Gastrocnemius medialis (tissue), 4 donors: ENCODE data around the gene VTI1A. TPM values are rescaled to one million over a fixed set of nuclear protein-coding genes. Genes with fewer than 3 reads are reported as not detected.

ENCODE experiments used
- ATAC-seq, 2 donors: fragments of 150-250 bp; one replicate each; pipeline ENCODE4 v1.9.1; 2016
- DNase-seq, 2 donors: peaks; one replicate each; pipeline ENCODE4 v3.0.0-alpha.2; 2019
- H3K27ac ChIP-seq, 4 donors: fragments of 200-600 bp; sonication (generic); 1 replicate in 1 of 4; 2 replicates in 3 of 4; pipeline ENCODE4 v1.5.1; 2016 to 2018; ENCODE audit warnings: mild to moderate bottlenecking in 2 of 4, moderate library complexity in 1 of 4
- H3K27me3 ChIP-seq, 3 donors: fragments of 200-600 bp; sonication (generic) in 2 of 3; 1 replicate in 1 of 3; 2 replicates in 2 of 3; pipeline versions ENCODE4 v1.5.1 to v1.6.0; 2016 to 2019; ENCODE audit warnings: mild to moderate bottlenecking in 1 of 3, moderate library complexity in 1 of 3
- H3K36me3 ChIP-seq, 2 donors: fragments of 200-600 bp; sonication (generic) in 1 of 2; one replicate each; pipeline ENCODE4 v1.5.1; 2017 to 2018
- H3K4me1 ChIP-seq, 2 donors: fragments of 200-600 bp; sonication (generic) in 1 of 2; one replicate each; pipeline ENCODE4 v1.5.1; 2016 to 2017; ENCODE audit warnings: mild to moderate bottlenecking in 2 of 2
- H3K4me3 ChIP-seq, 4 donors: fragments of 200-600 bp; sonication (generic) in 3 of 4; 1 replicate in 1 of 4; 2 replicates in 3 of 4; pipeline ENCODE4 v1.5.1; 2016 to 2019; ENCODE audit warnings: mild to moderate bottlenecking in 2 of 4
- H3K9me3 ChIP-seq, 3 donors: fragments of 200-600 bp; sonication (generic) in 2 of 3; 1 replicate in 1 of 3; 2 replicates in 2 of 3; pipeline ENCODE4 v1.5.1; 2016 to 2019
- CTCF ChIP-seq, 5 experiments: fragments of 450-650 bp in 3 of 5; fragments of 200-600 bp in 2 of 5; sonication (generic) in 2 of 5; IDR thresholded peaks in 4 of 5; conservative IDR thresholded peaks in 1 of 5; 1 replicate in 4 of 5; 2 replicates in 1 of 5; pipeline ENCODE4 v1.5.1; 2016 to 2019; ENCODE audit warnings: antibody characterized with exemption in 5 of 5, mild to moderate bottlenecking in 3 of 5, moderate library complexity in 3 of 5
- POLR2A ChIP-seq, 2 donors: fragments of 450-650 bp; IDR thresholded peaks; one replicate each; pipeline ENCODE4 v1.6.1; 2017; ENCODE audit warnings: antibody characterized with exemption in 2 of 2, mild to moderate bottlenecking in 2 of 2, moderate library complexity in 2 of 2
- in situ Hi-C, 4 donors: fragments of 200-750 bp; cut with MboI; loops; one replicate each; pipeline versions ENCODE4 v1.15.0 to v1.8.0; 2017; ENCODE audit warnings: low sequenced_read_pairs in 4 of 4
- intact Hi-C: fragments of 100-400 bp; cut with DNase I; formaldehyde crosslinking; loops from one replicate; pipeline ENCODE4 v1.15.1; 2023; ENCODE audit warnings: low total_unique reads
- total RNA-seq, 4 donors: library from RNA; depleted of rRNA; stranded (reverse); fragments of >200 nt; gene quantifications; one replicate each; pipeline versions ENCODE4 v1.1.0 to v1.2.3, GENCODE V29; 2016

Gene VTI1A
- total RNA-seq, 4 donors from 2014 or later: 26.5 to 51.2 (median 30.6) TPM

GRCh38 chr10:112502536-112502935, 55.5 kb downstream of the VTI1A start:
- intact Hi-C loops (no loop called here), in situ Hi-C loops (no loop called here)
- Histone ChIP-seq H3K27me3 (no peaks in the 10 kb centered on the region), H3K4me1 (no peaks in the 10 kb centered on the region), H3K9me3 (no peaks in the 10 kb centered on the region), H3K4me3 (no peak overlapping the region), H3K36me3 (no peaks in the 10 kb centered on the region), H3K27ac (no peak overlapping the region)
- DNase-seq: no peak
- ATAC-seq: no peak
- no peak for TF ChIP-seq CTCF (IDR thresholded peaks at IDR 0.05 in 4 of 5, conservative IDR thresholded peaks at IDR 0.05 in 1 of 5)
- TF ChIP-seq POLR2A (IDR thresholded peaks at IDR 0.05): no peak

- Histone ChIP-seq H3K27me3 (no peaks in the 10 kb centered on the region), H3K36me3 (no peaks in the 10 kb centered on the region), H3K27ac (no peak overlapping the region), H3K9me3 (no peaks in the 10 kb centered on the region), H3K4me1 (no peaks in the 10 kb centered on the region), H3K4me3 (no peak overlapping the region)
- DNase-seq (no peak), ATAC-seq (no peak)
- in situ Hi-C loops: no loop called here
- intact Hi-C loops: no loop called here
- no peak for TF ChIP-seq POLR2A (IDR thresholded peaks at IDR 0.05)
- TF ChIP-seq CTCF (IDR thresholded peaks at IDR 0.05 in 4 of 5, conservative IDR thresholded peaks at IDR 0.05 in 1 of 5): no peak
These were observed 56.6 kb downstream of the VTI1A start for GRCh38 chr10:112503643-112504042.

- H3K9me3 ChIP-seq: no peaks in the 10 kb centered on the region
- no peak for ATAC-seq
- in situ Hi-C loops: no loop called here
- no peak overlapping the region for H3K27ac ChIP-seq
- intact Hi-C loops: no loop called here
- no peak for TF ChIP-seq CTCF (IDR thresholded peaks at IDR 0.05 in 4 of 5, conservative IDR thresholded peaks at IDR 0.05 in 1 of 5)
- TF ChIP-seq POLR2A (IDR thresholded peaks at IDR 0.05): no peak
- DNase-seq: no peak
- no peaks in the 10 kb centered on the region for H3K36me3 ChIP-seq
- no peak overlapping the region for H3K4me3 ChIP-seq
- H3K27me3 ChIP-seq: no peaks in the 10 kb centered on the region
- no peaks in the 10 kb centered on the region for H3K4me1 ChIP-seq
These were observed 60.0 kb downstream of the VTI1A start for GRCh38 chr10:112507046-112507445.

GRCh38 chr10:112507988-112508387, 61.0 kb downstream of the VTI1A start:
- intact Hi-C loops (no loop called here), in situ Hi-C loops (no loop called here)
- Histone ChIP-seq H3K27me3 (no peaks in the 10 kb centered on the region), H3K4me1 (no peaks in the 10 kb centered on the region), H3K4me3 (no peak overlapping the region), H3K27ac (no peak overlapping the region), H3K36me3 (no peaks in the 10 kb centered on the region), H3K9me3 (no peaks in the 10 kb centered on the region)
- TF ChIP-seq CTCF (IDR thresholded peaks at IDR 0.05 in 4 of 5, conservative IDR thresholded peaks at IDR 0.05 in 1 of 5) (no peak), POLR2A (IDR thresholded peaks at IDR 0.05) (no peak)
- no peak for DNase-seq
- no peak for ATAC-seq

- no peak overlapping the region for H3K4me3 ChIP-seq
- H3K4me1 ChIP-seq: no peaks in the 10 kb centered on the region
- H3K9me3 ChIP-seq: no peaks in the 10 kb centered on the region
- DNase-seq (no peak), ATAC-seq (no peak)
- in situ Hi-C loops: no loop called here
- TF ChIP-seq POLR2A (IDR thresholded peaks at IDR 0.05) (no peak), CTCF (IDR thresholded peaks at IDR 0.05 in 4 of 5, conservative IDR thresholded peaks at IDR 0.05 in 1 of 5) (no peak)
- intact Hi-C loops: no loop called here
- no peaks in the 10 kb centered on the region for H3K36me3 ChIP-seq
- no peaks in the 10 kb centered on the region for H3K27me3 ChIP-seq
- no peak overlapping the region for H3K27ac ChIP-seq
These were observed 62.7 kb downstream of the VTI1A start for GRCh38 chr10:112509558-112510291.
